H9 (cell line): ENCODE measurements around the gene CDS1. TPM values are rescaled to one million over a fixed set of nuclear protein-coding genes. Genes with fewer than 3 reads are reported as not detected.

ENCODE experiments used
- DNase-seq: peaks from one replicate; pipeline ENCODE4 v3.0.0-alpha.2; 2017
- H2AFZ ChIP-seq: one replicate; pipeline ENCODE4 v1.6.1; 2013; ENCODE audit warnings: mild to moderate bottlenecking, low read length, control low read depth, moderate library complexity
- H2AK5ac ChIP-seq: 2 replicates; pipeline ENCODE4 v1.6.1; 2013; ENCODE audit warnings: low read length, control low read depth, mixed read lengths; ENCODE audit not compliant: insufficient read length
- H2BK120ac ChIP-seq: one replicate; pipeline ENCODE4 v1.6.1; 2013; ENCODE audit warnings: low read depth, mild to moderate bottlenecking, low read length, control low read depth, inconsistent platforms; ENCODE audit not compliant: poor library complexity, severe bottlenecking
- H2BK12ac ChIP-seq: 2 replicates; pipeline ENCODE4 v1.6.1; 2013; ENCODE audit warnings: low read length, control low read depth, mixed read lengths, low read depth; ENCODE audit not compliant: insufficient read length
- H2BK15ac ChIP-seq: 2 replicates; pipeline ENCODE4 v1.6.1; 2013; ENCODE audit warnings: low read depth, low read length, control low read depth
- H2BK20ac ChIP-seq: one replicate; pipeline ENCODE4 v1.6.1; 2013; ENCODE audit warnings: low read depth, mild to moderate bottlenecking, low read length, control low read depth, inconsistent platforms; ENCODE audit not compliant: poor library complexity, severe bottlenecking
- H2BK5ac ChIP-seq: 2 replicates; pipeline ENCODE4 v1.6.1; 2013; ENCODE audit warnings: low read length, control low read depth, mixed read lengths; ENCODE audit not compliant: insufficient read length
- H3K14ac ChIP-seq: 2 replicates; pipeline ENCODE4 v1.6.1; 2013; ENCODE audit warnings: low read length, control low read depth; ENCODE audit not compliant: insufficient read depth
- H3K18ac ChIP-seq: 2 replicates; pipeline ENCODE4 v1.6.1; 2013; ENCODE audit warnings: low read depth, mild to moderate bottlenecking, mixed read lengths, low read length, control low read depth; ENCODE audit not compliant: insufficient read length
- H3K23ac ChIP-seq: 2 replicates; pipeline ENCODE4 v1.6.1; 2013; ENCODE audit warnings: low read length, control low read depth, mixed read lengths, low read depth; ENCODE audit not compliant: insufficient read length
- H3K23me2 ChIP-seq: 2 replicates; pipeline ENCODE4 v1.6.1; 2013; ENCODE audit warnings: low read depth, mild to moderate bottlenecking, mixed read lengths, low read length, control low read depth; ENCODE audit not compliant: insufficient read length, poor library complexity, severe bottlenecking
- H3K27ac ChIP-seq: 2 replicates; pipeline ENCODE4 v1.5.1; 2013; ENCODE audit warnings: low read length, control low read depth, mixed read lengths, low read depth; ENCODE audit not compliant: insufficient read length
- H3K27me3 ChIP-seq: 2 replicates; pipeline ENCODE4 v1.6.1; 2013; ENCODE audit warnings: low read length, control low read depth, inconsistent platforms; ENCODE audit not compliant: insufficient read depth
- H3K4ac ChIP-seq: 2 replicates; pipeline ENCODE4 v1.6.1; 2013; ENCODE audit warnings: low read depth, mild to moderate bottlenecking, control low read depth, inconsistent platforms, low read length, moderate library complexity
- H3K4me1 ChIP-seq: 2 replicates; pipeline ENCODE4 v1.6.1; 2013; ENCODE audit warnings: low read length, control low read depth, inconsistent platforms; ENCODE audit not compliant: insufficient read depth
- H3K4me2 ChIP-seq: 2 replicates; pipeline ENCODE4 v1.6.1; 2013; ENCODE audit warnings: low read length, control low read depth, mixed read lengths; ENCODE audit not compliant: insufficient read length, insufficient read depth
- H3K56ac ChIP-seq: 2 replicates; pipeline ENCODE4 v1.6.1; 2013; ENCODE audit warnings: low read depth, mild to moderate bottlenecking, mixed read lengths, low read length, control low read depth; ENCODE audit not compliant: insufficient read length
- H3K79me1 ChIP-seq: 2 replicates; pipeline ENCODE4 v1.6.1; 2013; ENCODE audit warnings: low read depth, mild to moderate bottlenecking, moderate library complexity, low read length, control low read depth, inconsistent platforms; ENCODE audit not compliant: insufficient read depth, poor library complexity, severe bottlenecking
- H3K79me2 ChIP-seq: 2 replicates; pipeline ENCODE4 v1.6.1; 2013; ENCODE audit warnings: low read length, control low read depth, inconsistent platforms; ENCODE audit not compliant: insufficient read depth
- H3K9ac ChIP-seq: 2 replicates; pipeline ENCODE4 v1.6.1; 2013; ENCODE audit warnings: low read length, control low read depth, mixed read lengths; ENCODE audit not compliant: insufficient read length; ENCODE audit errors: extremely low read depth
- H3K9me3 ChIP-seq: one replicate; pipeline ENCODE4 v1.6.1; 2013; ENCODE audit warnings: low read depth, low read length, inconsistent platforms; ENCODE audit not compliant: control insufficient read depth
- H3T11ph ChIP-seq: one replicate; pipeline ENCODE4 v1.6.1; 2013; ENCODE audit warnings: mild to moderate bottlenecking, low read length, control low read depth, inconsistent platforms
- H4K20me1 ChIP-seq: one replicate; pipeline ENCODE4 v1.6.1; 2013; ENCODE audit not compliant: control insufficient read depth, insufficient read length, insufficient read depth
- H4K5ac ChIP-seq: 2 replicates; pipeline ENCODE4 v1.6.1; 2013; ENCODE audit warnings: low read depth, mild to moderate bottlenecking, mixed read lengths, low read length, control low read depth; ENCODE audit not compliant: insufficient read length
- H4K8ac ChIP-seq: replicated peaks from 2 replicates; pipeline ENCODE4 v1.6.1; 2013; ENCODE audit warnings: low read length, control low read depth, mixed read lengths, low read depth; ENCODE audit not compliant: insufficient read length
- H4K91ac ChIP-seq: 2 replicates; pipeline ENCODE4 v1.6.1; 2013; ENCODE audit warnings: low read depth, mild to moderate bottlenecking, moderate library complexity, mixed read lengths, low read length, control low read depth; ENCODE audit not compliant: insufficient read length
- H3K27ac Mint-ChIP-seq, 3 experiments: 2 replicates in 2 of 3; 3 replicates in 1 of 3; pipeline ENCODE4 v1.8.0; 2020 to 2021; ENCODE audit warnings: mixed read lengths in 3 of 3, mild to moderate bottlenecking in 1 of 3, moderate library complexity in 1 of 3
- H3K27me3 Mint-ChIP-seq: 2 replicates; pipeline ENCODE4 v1.8.0; 2021; ENCODE audit warnings: low read depth, mild to moderate bottlenecking, moderate library complexity, mixed read lengths
- H3K36me3 Mint-ChIP-seq, 3 experiments: 2 replicates in 2 of 3; 3 replicates in 1 of 3; pipeline ENCODE4 v1.8.0; 2020 to 2021; ENCODE audit warnings: low read depth in 3 of 3, mixed read lengths in 3 of 3; ENCODE audit not compliant: insufficient read depth in 1 of 3
- H3K4me1 Mint-ChIP-seq, 2 experiments: 2 replicates each; pipeline ENCODE4 v1.8.0; 2020; ENCODE audit warnings: mixed read lengths in 2 of 2
- H3K4me3 Mint-ChIP-seq, 2 experiments: 2 replicates in 1 of 2; 3 replicates in 1 of 2; pipeline ENCODE4 v1.8.0; 2020 to 2021; ENCODE audit warnings: mild to moderate bottlenecking in 2 of 2, mixed read lengths in 2 of 2, moderate library complexity in 1 of 2
- H3K9me3 Mint-ChIP-seq, 2 experiments: 2 replicates in 1 of 2; 3 replicates in 1 of 2; pipeline ENCODE4 v1.8.0; 2020; ENCODE audit warnings: mild to moderate bottlenecking in 2 of 2, mixed read lengths in 2 of 2, moderate library complexity in 1 of 2
- CTCF ChIP-seq: fragments of 200-600 bp; sonication (generic); conservative IDR thresholded peaks from 3 replicates; pipeline ENCODE4 v1.8.0; 2021; ENCODE audit warnings: antibody characterized with exemption, mild to moderate bottlenecking
- WGBS: extraction: QIAGEN DNeasy Blood & Tissue Kit; methylation state at CpG from one replicate; pipeline ENCODE4 v1.1.7; 2013; ENCODE audit warnings: missing lambda C conversion rate, low lambda C conversion rate, mixed read lengths; ENCODE audit not compliant: insufficient read length; ENCODE audit errors: extremely low coverage; 5-methylcytosine and 5-hydroxymethylcytosine counted together
- total RNA-seq: library from RNA; stranded (reverse); gene quantifications from 2 replicates; pipeline ENCODE4 v1.2.1, GENCODE V29; 2021

CDS1 gene
- total RNA-seq, 1 experiment from 2014 or later = 7.5 TPM

DNA sequence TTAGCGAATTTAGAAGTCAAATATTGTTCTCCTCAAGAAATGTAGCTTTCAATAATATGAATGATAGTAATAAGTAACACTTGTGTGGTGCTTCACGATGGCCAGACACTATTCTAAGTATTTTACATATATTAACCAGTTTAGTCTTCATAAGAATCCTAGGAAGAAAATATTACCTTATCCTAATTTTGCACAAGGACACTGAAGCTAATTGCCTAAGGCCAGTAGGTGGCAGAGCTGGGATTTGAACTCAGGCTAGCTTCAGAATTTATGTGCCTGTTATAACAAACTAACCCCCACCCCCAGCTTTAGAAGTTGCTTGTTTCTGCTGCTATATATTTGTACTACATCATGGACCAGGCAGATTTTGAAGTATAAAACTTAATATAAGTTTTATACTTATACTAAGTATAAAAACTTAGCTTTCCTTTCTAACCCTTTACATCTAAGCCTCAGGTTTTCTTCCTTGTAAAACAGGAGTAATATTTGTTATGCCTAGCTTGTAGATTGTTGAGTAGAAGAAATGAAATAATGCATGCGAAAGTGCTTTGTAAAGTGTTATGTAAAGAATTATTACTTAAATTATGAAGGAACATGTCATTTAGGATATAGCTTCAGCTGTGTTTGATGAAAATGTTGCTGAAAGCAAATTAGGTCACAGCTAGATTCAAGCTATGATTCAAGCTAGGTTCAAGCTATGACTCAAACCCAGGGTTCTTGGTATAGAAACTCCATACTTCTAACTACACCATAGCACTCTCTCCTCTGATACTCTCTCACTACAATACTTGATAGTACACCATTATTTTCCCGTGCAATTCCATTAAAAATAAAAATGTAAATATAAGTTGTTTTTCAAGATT is 4.2 kb upstream of the CDS1 start:
- Histone ChIP-seq H2BK15ac (no peak overlapping the region), H3K14ac (no peak overlapping the region), H3T11ph (no peak overlapping the region), H3K4ac (no peak overlapping the region), H3K23me2 (peaks cover 8% of the 10 kb centered on the region), H3K18ac (no peak overlapping the region), H2BK12ac (no peak overlapping the region), H3K27me3 (no peaks in the 10 kb centered on the region; the same call in 1 of the 2 replicates), H2BK120ac (no peak overlapping the region), H3K79me2 (no peaks in the 10 kb centered on the region), H2BK20ac (no peak overlapping the region), H4K8ac (no peak overlapping the region), H3K27ac (peak overlapping the region; percentile 34), H2AFZ (no peak overlapping the region), H2BK5ac (no peak overlapping the region), H3K4me1 (peaks cover 2% of the 10 kb centered on the region; the same call in 1 of the 2 replicates), H3K79me1 (no peaks in the 10 kb centered on the region), H3K56ac (no peak overlapping the region), H2AK5ac (no peak overlapping the region), H4K20me1 (no peaks in the 10 kb centered on the region), H3K23ac (no peak overlapping the region), H4K91ac (no peak overlapping the region), H3K4me2 (no peak overlapping the region), H3K9ac (no peak overlapping the region), H4K5ac (no peak overlapping the region), H3K9me3 (no peaks in the 10 kb centered on the region)
- Mint-ChIP-seq H3K36me3 (no peaks in the 10 kb centered on the region; a peak in 1 of 7 replicates), H3K27ac (peak overlapping the region in 2 of 3 experiments; percentile 57 to 83; a peak in 2 of 7 replicates), H3K27me3 (peaks cover 8% of the 10 kb centered on the region), H3K4me3 (no peak overlapping the region), H3K4me1 (peaks cover 28 to 37% of the 10 kb centered on the region in 2 experiments), H3K9me3 (no peaks in the 10 kb centered on the region)
- TF ChIP-seq CTCF = peak; percentile 76
- no CpG with 5 or more reads among the region's 4 CpGs for WGBS
- DNase-seq = no peak
